WTC11 (cell line): ENCODE data around the gene FSTL4. TPM values are rescaled to one million over a fixed set of nuclear protein-coding genes. Genes with fewer than 3 reads are reported as not detected.

Source experiments
- ATAC-seq: fragments of 200-7000 bp; cut with Tn5 transposase; 2 replicates; pipeline ENCODE4 v1.10.0; 2021; ENCODE audit warnings: mild to moderate bottlenecking, moderate library complexity
- CTCF ChIA-PET: fragments of 300-600 bp; sonication (Branson Sonifier 250); formaldehyde crosslinking; loops from one replicate; lab custom pipeline; 2021; ENCODE audit warnings: antibody characterized with exemption; lab: Charles Lee
- POLR2A ChIA-PET: fragments of 350-600 bp; sonication (Branson Sonifier 250); formaldehyde crosslinking; loops from one replicate; lab custom pipeline; 2021; ENCODE audit warnings: antibody characterized with exemption; lab: Charles Lee
- DNase-seq: peaks from one replicate; pipeline ENCODE4 v3.0.0; 2021; ENCODE audit warnings: low spot score
- H3K27ac Mint-ChIP-seq: 2 replicates; pipeline ENCODE4 v1.8.0; 2021; ENCODE audit warnings: mixed read lengths
- H3K27me3 Mint-ChIP-seq: 2 replicates; pipeline ENCODE4 v1.8.0; 2021; ENCODE audit warnings: low read depth, mild to moderate bottlenecking, moderate library complexity, mixed read lengths
- H3K36me3 Mint-ChIP-seq: 2 replicates; pipeline ENCODE4 v1.8.0; 2021; ENCODE audit warnings: mixed read lengths
- H3K4me1 Mint-ChIP-seq: 2 replicates; pipeline ENCODE4 v1.8.0; 2022; ENCODE audit warnings: mixed read lengths
- H3K4me3 Mint-ChIP-seq: 2 replicates; pipeline ENCODE4 v1.8.0; 2021; ENCODE audit warnings: mild to moderate bottlenecking, moderate library complexity, mixed read lengths
- H3K9me3 Mint-ChIP-seq: 2 replicates; pipeline ENCODE4 v1.8.0; 2021; ENCODE audit warnings: mixed read lengths
- AR ChIP-seq: fragments of 250-450 bp; sonication (Bioruptor Pico); IDR thresholded peaks from 2 replicates; pipeline ENCODE4 v1.9.0; 2021; ENCODE audit warnings: mild to moderate bottlenecking
- ATF3 ChIP-seq: sonication (generic); formaldehyde crosslinking; conservative IDR thresholded peaks from 2 replicates; pipeline ENCODE4 v1.8.1; 2022; ENCODE audit warnings: mild to moderate bottlenecking, missing genetic modification reagents
- CDX4 ChIP-seq: fragments of 250-450 bp; sonication (Bioruptor Pico); IDR thresholded peaks from 2 replicates; pipeline ENCODE4 v1.9.0; 2021; ENCODE audit warnings: moderate library complexity, mild to moderate bottlenecking, inconsistent platforms, borderline replicate concordance
- ELF4 ChIP-seq: sonication (generic); formaldehyde crosslinking; IDR thresholded peaks from 2 replicates; pipeline ENCODE4 v1.8.1; 2022; ENCODE audit warnings: low read depth, mild to moderate bottlenecking, moderate library complexity, missing genetic modification reagents
- FOXJ3 ChIP-seq: sonication (generic); formaldehyde crosslinking; IDR thresholded peaks from 2 replicates; pipeline ENCODE4 v1.9.0; 2021; ENCODE audit warnings: missing genetic modification reagents, mild to moderate bottlenecking, borderline replicate concordance
- FOXP1 ChIP-seq: sonication (generic); formaldehyde crosslinking; IDR thresholded peaks from 2 replicates; pipeline ENCODE4 v1.8.0; 2022; ENCODE audit warnings: missing genetic modification reagents, mild to moderate bottlenecking, moderate library complexity, borderline replicate concordance
- HMGXB4 ChIP-seq: sonication (generic); formaldehyde crosslinking; IDR thresholded peaks from 2 replicates; pipeline ENCODE4 v1.8.1; 2023; ENCODE audit warnings: mild to moderate bottlenecking, moderate library complexity, missing genetic modification reagents
- IRF1 ChIP-seq: sonication (generic); formaldehyde crosslinking; IDR thresholded peaks from 2 replicates; pipeline ENCODE4 v1.8.0; 2023; ENCODE audit warnings: missing genetic modification reagents
- JAZF1 ChIP-seq: fragments of 250-450 bp; sonication (Bioruptor Pico); IDR thresholded peaks from 2 replicates; pipeline ENCODE4 v1.9.0; 2021; ENCODE audit warnings: moderate library complexity, mild to moderate bottlenecking, inconsistent platforms
- MXD4 ChIP-seq: fragments of 250-450 bp; sonication (Bioruptor Pico); IDR thresholded peaks from 2 replicates; pipeline ENCODE4 v1.8.0; 2021; ENCODE audit warnings: mild to moderate bottlenecking, moderate library complexity, borderline replicate concordance
- NFATC4 ChIP-seq: fragments of 250-450 bp; sonication (Bioruptor Pico); IDR thresholded peaks from 2 replicates; pipeline ENCODE4 v1.9.0; 2021; ENCODE audit warnings: mild to moderate bottlenecking
- NR1H2 ChIP-seq: sonication (generic); formaldehyde crosslinking; IDR thresholded peaks from 2 replicates; pipeline ENCODE4 v1.9.0; 2021; ENCODE audit warnings: mild to moderate bottlenecking, moderate library complexity, missing genetic modification reagents
- SMAD3 ChIP-seq: sonication (generic); formaldehyde crosslinking; IDR thresholded peaks from 2 replicates; pipeline ENCODE4 v1.8.0; 2022; ENCODE audit warnings: missing genetic modification reagents, mild to moderate bottlenecking, borderline replicate concordance
- SMAD4 ChIP-seq: sonication (generic); formaldehyde crosslinking; IDR thresholded peaks from 2 replicates; pipeline ENCODE4 v1.8.0; 2022; ENCODE audit warnings: mild to moderate bottlenecking, missing genetic modification reagents
- TEAD4 ChIP-seq: sonication (generic); formaldehyde crosslinking; IDR thresholded peaks from 2 replicates; pipeline ENCODE4 v1.8.0; 2022; ENCODE audit warnings: mild to moderate bottlenecking, missing genetic modification reagents
- ZBTB21 ChIP-seq: sonication (generic); formaldehyde crosslinking; IDR thresholded peaks from 2 replicates; pipeline ENCODE4 v1.8.1; 2023; ENCODE audit warnings: mild to moderate bottlenecking, missing genetic modification reagents, borderline replicate concordance
- ZNF121 ChIP-seq: sonication (generic); formaldehyde crosslinking; IDR thresholded peaks from 2 replicates; pipeline ENCODE4 v1.8.0; 2023; ENCODE audit warnings: missing genetic modification reagents
- ZNF263 ChIP-seq: sonication (generic); formaldehyde crosslinking; IDR thresholded peaks from 2 replicates; pipeline ENCODE4 v1.8.1; 2022; ENCODE audit warnings: low read depth, mild to moderate bottlenecking, moderate library complexity, missing genetic modification reagents
- ZNF425 ChIP-seq: fragments of 250-450 bp; sonication (Bioruptor Pico); conservative IDR thresholded peaks from 2 replicates; pipeline ENCODE4 v1.9.0; 2021; ENCODE audit warnings: mild to moderate bottlenecking
- ZSCAN18 ChIP-seq: fragments of 250-450 bp; sonication (Bioruptor Pico); IDR thresholded peaks from 2 replicates; pipeline ENCODE4 v2.1.2; 2022; ENCODE audit warnings: mild to moderate bottlenecking, moderate library complexity
- total RNA-seq: library from RNA; stranded (reverse); gene quantifications from 3 replicates; pipeline ENCODE4 v1.2.3, GENCODE V29; 2021

FSTL4 gene
- total RNA-seq, 1 experiment from 2014 or later: 6.1 TPM

- no peak for TF ChIP-seq AR (CRISPR knock-in tag)
- TF ChIP-seq ELF4 (CRISPR knock-in tag): no peak
- TF ChIP-seq ATF3 (CRISPR knock-in tag): no peak
- TF ChIP-seq, all 79 proteins: peak for 0
These were observed 288.6 kb downstream of the FSTL4 start (continued) for GRCh38 chr5:133323494-133324457.

GRCh38 chr5:133322743-133323142, 289.6 kb downstream of the FSTL4 start:
- H3K27ac Mint-ChIP-seq: no peak overlapping the region
- ATAC-seq (no peak), DNase-seq (no peak)
- H3K36me3 Mint-ChIP-seq: no peaks in the 10 kb centered on the region
- peaks cover 53% of the 10 kb centered on the region for H3K27me3 Mint-ChIP-seq
- H3K4me1 Mint-ChIP-seq: peaks cover 47% of the 10 kb centered on the region
- POLR2A ChIA-PET: no interaction called here
- no peak overlapping the region for H3K4me3 Mint-ChIP-seq
- no peaks in the 10 kb centered on the region for H3K9me3 Mint-ChIP-seq
- CTCF ChIA-PET: interaction anchor here (0.9 to 1.4 kb wide), 2 partner anchors 19 to 61 kb away, joined by 3 read pairs; no protein-coding TSS in a partner anchor
- TF ChIP-seq ELF4 (CRISPR knock-in tag) (no peak), NR1H2 (CRISPR knock-in tag) (no peak), IRF1 (CRISPR knock-in tag) (no peak), NFATC4 (CRISPR knock-in tag) (no peak), SMAD4 (CRISPR knock-in tag) (no peak), ZNF121 (CRISPR knock-in tag) (no peak), SMAD3 (no peak), ZNF425 (CRISPR knock-in tag) (no peak), HMGXB4 (no peak), TEAD4 (CRISPR knock-in tag) (no peak), CDX4 (no peak), ZSCAN18 (CRISPR knock-in tag) (no peak), FOXJ3 (CRISPR knock-in tag) (no peak), FOXP1 (CRISPR knock-in tag) (no peak), MXD4 (CRISPR knock-in tag) (no peak), JAZF1 (no peak), ZNF263 (no peak), ZBTB21 (CRISPR knock-in tag) (no peak)
